Measurements from ENCODE around the gene MCTP1.
"Not testable (repeated sequence)": the region's sequence is repeated elsewhere in the genome, so short reads cannot be mapped to it uniquely, and the experiment has no call there.

MCTP1 gene

DNA sequence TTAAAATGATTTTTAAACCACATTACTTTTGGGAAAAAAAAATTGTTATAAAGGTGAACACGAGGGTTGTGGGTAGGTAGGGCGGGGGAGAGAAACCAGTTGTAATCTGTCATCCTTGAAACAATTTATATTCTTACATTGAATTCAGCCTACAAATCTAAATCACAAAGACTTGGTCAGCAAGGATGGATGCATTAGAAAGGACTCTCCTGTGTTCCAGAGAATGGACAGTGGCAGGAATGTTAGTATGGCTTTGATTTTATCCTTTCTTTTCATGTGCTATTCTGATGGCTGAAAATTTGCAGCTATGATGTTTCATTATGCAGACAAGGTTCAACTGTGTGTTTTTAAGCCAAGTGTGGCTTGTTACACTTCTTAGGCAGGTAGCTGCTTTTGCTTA, 431.8 kb downstream of the MCTP1 start:
- DNase-seq: no peak

DNA sequence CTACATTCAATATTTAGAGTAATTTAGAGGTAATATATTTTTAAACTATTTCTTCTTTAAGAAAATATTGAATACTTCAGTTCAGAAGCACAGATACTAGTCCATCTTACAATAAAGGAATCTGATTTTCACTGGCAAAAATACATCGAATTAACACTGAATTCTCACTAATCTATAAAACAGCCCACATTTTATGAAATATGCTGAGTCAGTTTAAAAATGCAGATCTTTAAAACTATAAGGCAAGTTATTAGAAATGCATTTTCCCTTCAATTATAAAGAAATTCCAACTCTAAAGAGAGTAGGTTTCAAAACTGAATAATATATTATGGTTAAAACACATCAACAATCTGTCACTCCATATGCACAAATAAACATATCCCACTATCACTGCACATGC, 433.9 kb downstream of the MCTP1 start:
- no peak for DNase-seq

DNA sequence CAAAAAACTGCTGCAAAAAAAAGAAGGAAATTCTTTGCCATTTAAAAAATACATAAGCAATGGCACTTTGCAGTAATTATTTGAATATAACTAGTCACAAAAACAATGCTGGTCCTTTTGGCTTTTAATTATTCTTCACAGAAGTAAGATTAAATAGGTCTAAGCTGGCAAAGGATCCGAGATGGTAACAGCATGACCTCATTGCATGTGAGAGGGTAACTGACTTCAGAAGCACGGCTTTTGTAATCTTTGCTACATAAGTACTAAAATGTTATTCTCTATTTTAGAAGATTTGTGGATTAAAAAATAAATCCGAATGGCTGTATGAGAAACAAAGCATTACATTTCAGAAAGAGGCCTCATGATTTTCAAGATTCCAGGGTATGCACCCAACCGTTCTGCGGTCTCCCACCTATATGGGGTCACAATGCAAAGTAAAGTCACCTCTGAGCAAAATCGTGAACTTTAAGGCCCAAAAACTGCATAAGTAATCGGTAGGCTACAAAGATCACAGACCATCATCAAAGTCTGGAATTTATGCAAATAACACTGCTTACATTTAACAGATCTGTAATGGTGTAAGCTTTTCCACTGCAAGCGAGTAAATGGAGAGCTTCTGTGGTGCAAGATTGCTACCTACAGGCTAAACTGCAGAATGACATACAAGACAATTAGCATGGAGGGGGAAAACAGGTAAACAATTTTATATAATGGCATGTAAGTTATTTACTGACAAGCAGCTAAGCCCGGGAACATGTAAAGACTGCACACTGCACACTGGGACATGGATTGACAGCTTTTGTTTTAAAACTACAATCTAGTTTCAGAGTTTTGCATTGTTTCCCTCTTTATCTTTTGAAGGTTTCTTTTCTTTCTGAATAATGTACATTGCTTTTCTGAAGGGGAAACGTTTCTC, 434.8 kb downstream of the MCTP1 start:
- no peak for DNase-seq

DNA sequence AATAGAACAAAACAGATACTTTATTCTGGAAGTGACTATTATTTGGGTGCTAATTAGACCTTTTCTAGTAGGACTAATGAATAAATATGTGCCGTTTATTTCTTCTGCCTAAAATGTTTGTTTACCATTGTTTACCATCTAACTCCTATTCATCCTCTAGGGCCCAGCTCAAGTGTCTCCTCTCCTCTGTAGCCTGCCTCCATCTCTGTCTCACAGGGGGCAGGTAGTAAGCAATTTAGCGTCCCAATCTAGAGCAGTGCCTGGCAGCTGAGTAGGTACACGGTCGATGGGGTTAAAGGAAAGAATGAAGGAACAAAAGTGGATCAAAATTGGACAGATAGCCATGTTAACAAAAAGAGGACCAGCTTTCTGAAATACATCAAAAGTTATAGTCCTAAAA, 435.6 kb downstream of the MCTP1 start:
- DNase-seq: no peak

DNA sequence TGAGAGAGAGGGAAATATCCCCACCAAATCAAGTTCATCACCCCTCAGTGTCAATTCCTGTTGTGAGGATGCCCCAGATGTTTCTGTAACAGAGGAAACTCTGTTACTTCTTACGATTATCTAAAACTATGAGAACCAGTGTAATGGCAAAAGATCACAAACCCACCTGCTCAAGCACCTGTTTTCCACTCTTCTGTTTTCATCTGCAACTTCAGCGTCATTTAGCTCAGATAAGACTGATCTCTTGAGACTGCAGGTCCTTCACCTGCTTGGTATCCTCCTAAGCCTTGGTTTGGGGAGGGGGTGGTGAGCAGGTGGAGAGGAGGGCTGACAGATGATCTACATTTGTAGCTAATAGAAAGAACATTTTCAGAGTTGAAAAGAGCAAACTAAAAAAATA, 437.2 kb downstream of the MCTP1 start:
- no peak for DNase-seq

DNA sequence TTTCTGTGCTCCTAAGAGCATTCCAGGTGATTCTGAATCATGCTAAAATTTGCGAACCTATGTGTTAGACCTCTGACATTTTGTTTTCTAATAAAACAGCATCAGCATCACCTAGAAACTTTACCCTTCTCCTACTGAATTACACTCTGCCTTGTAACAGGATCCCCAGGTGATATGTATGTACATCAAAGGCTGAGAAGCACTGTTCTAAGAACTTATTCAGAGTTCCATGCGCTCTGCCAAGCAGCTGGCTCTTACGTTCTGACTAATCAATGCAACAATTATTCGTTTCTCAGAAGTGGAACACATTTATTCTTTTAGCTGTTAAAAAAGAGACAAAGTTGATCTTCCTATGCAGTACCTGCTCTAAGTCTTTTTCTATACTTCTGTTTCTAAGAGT, 437.9 kb downstream of the MCTP1 start:
- DNase-seq: no peak

DNA sequence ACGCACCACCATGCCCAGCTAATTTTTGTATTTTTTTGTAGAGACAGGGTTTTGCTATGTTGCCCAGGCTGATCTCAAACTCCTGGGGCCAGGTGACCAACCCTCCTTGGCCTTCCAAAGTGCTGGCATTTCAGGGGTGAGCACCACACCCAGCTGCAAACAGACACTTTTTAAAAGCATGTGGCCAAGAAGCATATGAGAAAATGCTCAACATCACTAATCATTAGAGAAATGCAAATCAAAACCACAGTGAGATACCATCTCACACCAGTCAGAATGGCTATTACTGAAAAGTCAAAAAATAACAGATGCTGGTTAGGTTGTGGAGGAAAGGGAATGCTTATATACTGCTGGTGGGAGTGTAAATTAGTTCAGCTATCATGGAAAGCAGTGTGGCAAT, 439.2 kb downstream of the MCTP1 start:
- not testable (repeated sequence) for DNase-seq

DNA sequence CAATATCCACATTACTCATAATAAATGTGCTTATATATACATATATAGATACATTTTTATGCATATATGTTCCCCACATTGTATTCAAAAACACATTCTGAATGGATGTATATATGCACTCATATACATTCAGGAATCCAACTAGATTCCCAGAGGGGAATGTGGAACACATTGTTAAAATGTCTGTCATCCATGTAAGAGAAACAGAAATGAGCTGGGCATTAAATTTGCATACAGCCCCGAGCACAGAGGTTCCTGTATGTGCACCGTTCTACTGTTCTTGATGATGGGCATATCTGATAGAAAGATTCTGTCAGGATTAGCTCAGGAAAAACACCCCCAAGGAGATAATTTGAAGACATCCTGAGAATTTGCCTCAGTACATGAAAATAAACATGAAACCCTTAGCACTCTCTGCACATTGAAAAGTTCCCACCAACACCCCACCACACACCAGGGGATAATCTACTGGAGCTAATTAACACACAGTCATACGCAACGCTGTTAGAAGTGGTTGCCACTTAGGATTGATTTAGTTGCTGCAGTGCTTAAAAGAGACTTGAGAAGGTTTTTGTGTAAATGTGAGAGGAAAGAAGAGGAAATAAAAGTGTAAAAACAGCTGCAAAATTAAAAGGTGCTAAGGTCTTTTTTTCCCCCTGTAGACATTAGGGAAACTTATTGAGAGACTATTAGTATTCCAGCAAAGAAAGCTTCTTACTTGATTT, 443.1 kb downstream of the MCTP1 start:
- DNase-seq: no peak

DNA sequence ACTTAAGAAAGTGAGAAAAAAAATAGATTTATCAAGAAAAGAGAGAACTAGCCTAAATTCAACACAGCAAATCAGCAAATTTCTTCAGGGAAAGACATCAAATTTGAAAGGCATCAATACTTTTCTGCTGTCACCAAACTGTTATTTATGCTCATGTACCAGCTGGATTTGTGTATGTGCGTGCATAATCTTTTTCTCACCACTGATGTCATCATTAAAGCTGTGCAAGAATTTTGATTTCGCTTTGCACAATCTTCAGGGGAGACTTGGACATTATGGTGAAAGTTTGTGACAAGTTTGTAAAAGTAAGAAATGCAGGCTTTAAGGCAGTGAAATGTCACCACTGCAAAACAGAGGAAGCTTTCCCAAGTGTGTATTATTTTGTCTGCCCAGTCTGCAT, 451.0 kb downstream of the MCTP1 start:
- no peak for DNase-seq

DNA sequence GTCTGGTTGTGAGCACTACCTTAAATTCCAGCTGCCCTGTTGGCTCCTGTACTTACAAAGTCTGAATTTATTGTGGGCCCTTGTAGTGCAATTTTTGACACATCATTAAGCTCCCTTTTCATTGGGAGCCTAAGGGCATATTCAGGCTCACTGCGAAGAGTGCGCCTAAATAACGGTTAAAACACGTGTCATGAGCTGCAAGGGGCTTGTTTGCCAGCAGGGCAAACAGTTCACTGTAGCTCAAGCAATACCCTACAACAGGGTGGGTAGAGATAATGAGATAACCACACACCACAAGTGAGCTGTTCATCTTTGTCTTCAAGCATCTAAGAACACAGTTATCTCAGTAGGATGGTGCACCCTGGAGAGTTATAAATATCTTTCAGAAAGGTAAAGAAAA, 452.2 kb downstream of the MCTP1 start:
- no peak for DNase-seq

DNA sequence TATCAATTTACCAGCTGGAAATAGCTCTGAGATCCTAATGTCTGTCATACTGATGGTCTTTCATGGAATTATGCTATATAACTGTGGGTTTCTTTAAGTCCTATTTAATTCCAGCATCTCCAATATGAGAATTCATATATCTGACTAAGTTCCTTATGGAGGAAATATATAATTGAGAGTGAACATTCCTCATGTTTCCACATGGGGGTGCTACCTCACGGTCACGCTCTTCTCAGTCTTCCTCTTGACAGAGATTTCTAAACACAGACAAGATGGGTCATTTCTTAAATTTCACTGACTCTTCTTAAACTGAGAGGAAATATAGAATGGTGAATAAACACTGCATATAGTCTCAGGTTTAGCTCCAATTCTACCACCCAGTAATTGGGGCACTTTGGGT, 454.4 kb downstream of the MCTP1 start:
- DNase-seq: no peak

DNA sequence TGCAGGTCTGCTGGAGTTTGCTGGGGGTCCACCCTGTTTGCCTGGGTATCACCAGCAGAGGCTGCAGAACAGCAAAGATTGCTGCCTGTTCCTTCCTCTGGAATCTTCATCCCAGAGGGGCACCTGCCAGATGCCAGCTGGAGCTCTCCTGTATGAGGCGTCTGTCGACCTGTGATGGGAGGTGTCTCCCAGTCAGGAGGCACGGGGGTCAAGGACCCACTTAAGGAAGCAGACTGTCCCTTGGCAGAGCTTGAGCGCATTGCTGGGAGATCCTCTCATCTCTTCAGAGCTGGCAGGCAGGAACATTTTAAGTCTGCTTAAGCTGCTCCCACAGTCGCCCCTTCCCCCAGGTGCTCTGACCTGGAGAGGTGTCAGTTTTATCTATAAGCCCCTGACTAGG, 456.7 kb downstream of the MCTP1 start:
- DNase-seq: not testable (repeated sequence)

DNA sequence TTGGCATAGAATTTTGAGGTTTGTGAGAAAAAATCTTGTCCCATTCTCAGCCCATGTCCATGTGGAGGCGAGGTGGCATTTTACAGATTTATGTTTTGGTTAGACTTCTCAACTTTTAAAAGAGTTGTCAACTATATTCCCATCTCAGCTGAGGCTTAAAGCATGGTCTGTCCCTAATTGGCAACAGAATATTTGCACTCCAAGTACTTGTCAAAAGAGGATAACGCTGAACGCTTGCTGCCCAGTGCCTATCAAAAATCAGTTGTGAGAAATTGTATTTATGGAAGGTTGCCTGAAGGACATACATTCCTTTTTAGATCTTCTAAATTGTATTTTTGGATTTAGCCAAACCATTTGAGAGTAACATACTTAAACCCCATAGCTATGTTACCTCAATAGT, 464.4 kb downstream of the MCTP1 start:
- no peak for DNase-seq

DNA sequence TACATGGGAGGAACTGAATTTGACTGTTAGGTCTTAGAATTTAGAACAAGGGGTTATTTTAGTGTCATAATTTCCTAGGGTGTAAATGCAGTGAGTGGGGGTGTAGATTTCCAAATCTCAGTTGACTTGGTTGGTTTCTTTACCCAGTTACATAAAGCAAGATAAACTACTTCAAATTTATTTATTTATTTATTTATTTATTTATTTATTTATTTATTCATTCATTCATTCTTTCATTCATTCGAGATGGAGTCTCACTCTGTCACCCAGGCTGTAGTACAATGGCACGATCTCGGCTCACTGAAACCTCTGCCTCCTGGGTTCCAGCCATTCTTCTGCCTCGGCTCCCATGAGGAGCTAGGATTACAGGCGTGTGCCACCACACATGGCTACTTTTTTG, 466.0 kb downstream of the MCTP1 start:
- DNase-seq: no peak

DNA sequence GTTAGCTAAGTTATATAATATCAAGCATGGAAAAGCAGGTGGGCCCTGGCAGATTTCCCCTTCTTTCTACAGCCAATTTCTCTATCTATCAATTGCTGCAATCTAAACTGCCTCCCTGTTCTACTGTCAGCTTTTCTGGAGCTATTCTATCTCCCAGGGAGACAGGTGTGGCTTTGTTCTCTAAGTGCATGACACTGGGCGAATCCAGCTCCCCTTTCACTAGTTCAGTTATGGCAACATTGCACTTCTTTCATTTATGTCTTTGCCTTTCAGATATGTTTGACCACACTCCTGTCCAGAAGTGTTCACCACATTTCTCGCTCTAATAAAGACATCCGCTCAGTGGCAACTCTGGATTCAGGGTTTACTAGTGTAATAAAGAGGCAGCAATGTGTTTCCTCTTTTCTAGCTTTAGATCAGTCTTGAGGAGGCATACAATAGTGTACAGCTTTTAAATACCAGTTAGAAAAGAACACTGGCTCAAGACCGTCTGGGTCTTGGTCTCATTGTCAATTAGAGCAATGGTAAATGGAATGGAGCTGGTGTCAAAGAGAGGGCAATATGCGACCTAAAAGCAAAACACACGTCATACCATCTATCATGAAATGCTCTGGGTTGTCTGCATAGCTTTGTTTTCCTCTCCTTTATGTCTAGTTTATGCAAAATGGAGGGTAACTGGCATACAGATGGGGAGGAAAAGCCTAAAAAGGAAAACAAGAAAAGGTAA, 469.4 kb downstream of the MCTP1 start:
- DNase-seq: peak; percentile 27 to 33

DNA sequence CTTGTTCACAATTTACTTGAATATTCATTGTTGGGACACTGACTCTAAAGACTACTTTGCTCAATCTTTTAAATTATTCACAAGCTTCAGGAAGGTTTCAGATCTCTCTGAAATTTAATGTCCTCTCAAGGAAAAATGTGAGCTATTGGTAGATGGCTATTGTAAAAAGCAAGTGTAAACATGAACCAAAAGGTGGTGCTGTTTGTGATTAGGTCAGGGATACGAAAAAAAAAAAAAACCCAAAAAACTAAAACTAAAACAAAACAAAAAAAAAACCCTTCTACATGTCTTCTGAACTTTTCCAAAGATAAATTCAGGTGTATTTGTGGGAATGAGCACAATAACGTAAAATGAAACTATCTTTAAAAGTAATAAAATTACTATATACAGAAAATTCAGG, 472.7 kb downstream of the MCTP1 start:
- no peak for DNase-seq

DNA sequence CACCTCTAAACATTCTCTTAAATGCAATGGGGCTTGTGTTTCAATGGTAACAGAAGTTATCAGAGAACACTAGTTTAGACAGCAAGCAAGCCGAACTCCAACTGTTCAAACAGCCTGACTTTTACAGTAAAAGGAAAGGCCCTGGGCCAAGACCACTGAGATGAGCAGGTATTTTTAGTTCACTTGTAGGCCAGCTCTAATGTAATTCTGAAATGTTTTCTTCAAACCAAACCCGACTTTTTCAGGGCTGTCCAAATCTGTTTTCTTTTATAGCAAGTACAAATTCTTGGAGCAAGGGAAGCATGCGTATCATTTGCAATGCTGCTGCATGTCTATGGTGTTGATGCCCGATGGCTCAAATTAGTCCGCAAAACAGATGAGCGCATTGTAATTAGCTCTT, 473.6 kb downstream of the MCTP1 start:
- no peak for DNase-seq

DNA sequence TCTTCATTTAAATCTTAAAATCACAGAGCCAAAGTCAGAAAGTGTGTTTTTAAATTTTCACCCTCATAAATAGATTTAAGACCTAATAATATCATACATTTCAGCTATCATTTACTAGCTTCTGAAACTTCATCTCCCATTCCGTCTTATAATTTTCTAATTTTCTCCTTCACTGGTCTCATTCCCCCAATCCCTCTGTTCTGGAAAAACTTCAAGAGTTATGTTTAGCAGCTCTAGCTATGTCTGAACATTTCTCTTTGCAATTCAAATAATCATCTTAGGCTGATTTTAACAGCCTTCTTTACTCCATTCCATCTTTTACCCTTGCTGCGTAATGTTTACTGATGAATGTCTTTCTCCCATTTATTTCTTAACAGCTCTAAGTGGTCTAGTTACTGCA, 474.0 kb downstream of the MCTP1 start:
- DNase-seq: no peak

DNA sequence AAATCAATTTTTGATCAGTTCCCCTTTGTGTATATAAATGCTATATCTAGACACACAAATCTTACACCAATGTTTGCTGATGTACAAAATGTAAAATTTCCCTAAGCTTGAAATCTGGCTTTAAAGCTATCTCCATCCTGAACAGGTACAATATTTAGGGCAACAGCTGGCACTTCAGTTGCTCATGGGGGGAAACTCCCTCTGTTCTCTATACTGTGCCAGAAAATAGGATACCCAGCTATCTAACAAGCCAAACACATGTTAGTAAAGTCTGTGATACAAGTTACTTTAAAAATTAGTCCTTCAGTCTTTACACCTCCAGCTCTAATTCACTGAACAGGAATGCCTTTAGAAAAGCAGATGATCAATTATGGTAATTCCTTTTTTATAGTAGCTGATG, 474.6 kb downstream of the MCTP1 start:
- no peak for DNase-seq

DNA sequence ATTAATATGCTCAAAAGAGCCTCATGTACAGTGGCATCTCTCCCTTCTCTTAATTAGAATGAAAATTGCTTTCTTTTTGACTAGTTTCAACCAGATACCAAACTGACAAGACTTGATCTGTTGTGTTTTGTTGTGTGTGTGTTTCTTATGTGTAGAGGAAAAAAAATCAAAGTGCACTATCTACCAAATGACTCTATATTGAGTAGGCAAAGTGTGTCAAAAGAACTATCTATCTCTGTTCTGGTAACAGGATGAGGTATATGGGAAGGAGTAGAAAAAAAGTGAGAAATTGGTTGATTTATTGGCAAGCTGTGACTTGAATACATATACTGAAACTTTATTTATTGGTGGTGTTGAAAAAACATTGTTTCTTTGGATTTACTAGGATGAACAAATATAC, 476.4 kb downstream of the MCTP1 start:
- DNase-seq: no peak

DNA sequence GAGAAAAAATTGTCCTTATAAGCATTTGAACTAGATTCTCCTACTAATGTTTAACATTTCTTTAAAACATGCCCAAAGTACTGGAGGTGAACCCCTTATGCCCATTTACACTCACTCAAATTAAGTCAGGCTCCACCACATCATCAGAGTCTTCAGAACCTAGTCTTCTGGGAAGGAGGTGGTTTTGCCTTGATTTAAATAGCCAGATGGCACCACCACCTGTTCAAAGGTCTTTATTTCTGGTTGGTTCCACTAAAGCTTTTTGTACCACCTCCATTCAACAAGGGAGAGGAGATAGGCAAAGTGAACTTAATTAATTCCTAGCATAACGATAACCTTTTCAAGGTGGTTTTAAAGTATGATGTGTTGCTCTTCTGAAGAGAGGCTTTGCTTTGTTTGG, 476.9 kb downstream of the MCTP1 start:
- DNase-seq: no peak

DNA sequence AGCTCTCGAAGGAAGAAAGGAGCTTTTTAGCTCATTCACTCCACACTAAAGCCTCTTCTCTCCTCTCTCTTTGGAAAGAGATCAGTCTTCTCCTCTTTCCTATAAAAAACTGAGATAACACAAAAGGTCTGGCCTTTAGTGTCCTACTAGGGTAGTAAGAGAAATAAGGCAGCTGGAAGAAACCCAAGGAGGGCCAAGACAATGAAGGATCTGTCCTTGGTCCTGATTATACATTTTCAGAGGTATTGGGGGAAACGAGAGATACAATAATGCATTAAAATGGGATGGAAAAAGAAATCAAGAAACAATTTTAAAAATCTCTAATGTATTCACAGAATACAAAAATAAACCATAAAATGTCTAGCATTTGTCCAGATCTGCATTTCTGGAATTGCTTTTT, 482.4 kb downstream of the MCTP1 start:
- DNase-seq: no peak

DNA sequence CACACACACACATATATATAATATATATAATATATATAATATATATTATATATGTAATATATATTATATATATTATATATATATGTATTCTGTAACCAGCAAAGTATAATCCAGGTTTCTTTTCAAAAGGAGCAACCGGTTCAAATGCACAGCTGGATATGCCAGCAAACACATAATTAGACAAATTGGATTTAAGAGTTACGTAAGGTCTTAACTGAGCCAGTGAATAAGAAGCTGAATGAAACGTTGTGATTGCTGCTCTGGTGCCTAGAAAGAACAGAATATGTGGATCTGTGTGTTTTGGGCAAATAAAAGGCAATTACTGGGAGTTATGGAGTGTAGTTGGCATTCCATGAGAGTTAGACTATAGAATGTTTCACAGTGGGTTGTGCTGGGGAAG, 488.3 kb downstream of the MCTP1 start:
- no peak for DNase-seq

DNA sequence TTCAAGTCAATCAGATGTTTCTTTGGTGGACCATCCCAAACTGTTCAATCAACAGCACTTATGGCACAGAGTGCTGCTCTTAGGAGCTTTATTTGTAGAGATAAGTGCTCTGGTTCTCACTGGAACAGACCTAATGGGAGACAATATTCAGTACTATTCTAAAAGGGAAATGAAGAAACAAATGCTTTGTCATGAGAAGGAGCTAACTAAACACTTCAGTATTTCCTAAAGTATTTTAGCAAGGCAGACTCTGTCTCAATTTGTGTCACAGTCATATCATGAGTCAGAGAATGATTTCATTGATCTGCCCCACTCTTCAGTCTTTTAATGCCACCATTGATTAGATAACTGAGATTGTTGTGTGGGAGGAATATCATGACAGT, 491.1 kb downstream of the MCTP1 start:
- no peak for DNase-seq
